ENCODE results near the gene AGBL1. TPM values are rescaled to one million over a fixed set of nuclear protein-coding genes. Genes with fewer than 3 reads are reported as not detected.

Gene AGBL1
- total RNA-seq, 3 donors from 2014 or later, result 0.10 to 0.32 TPM; not detected in 1

DNA sequence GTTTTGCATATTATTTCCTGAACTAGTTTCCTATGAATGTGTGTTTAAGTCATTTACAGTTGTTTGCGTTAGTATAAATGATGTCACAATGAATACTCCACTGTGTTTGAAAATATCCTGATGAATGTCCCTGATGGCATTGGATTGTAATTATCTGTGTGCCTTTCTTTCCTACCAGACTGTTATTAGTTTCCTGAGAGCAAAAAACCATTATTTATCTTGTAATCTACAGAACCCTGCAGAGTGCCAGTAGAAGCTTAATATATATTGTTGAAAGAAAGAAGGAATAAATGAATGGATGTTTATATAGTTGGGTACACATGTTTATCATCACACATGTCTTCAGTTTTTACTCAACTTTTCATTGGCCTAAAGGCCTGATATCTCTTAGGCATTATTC lies 312.6 kb downstream of the AGBL1 start:
- no peaks in the 10 kb centered on the region for H3K9me3 ChIP-seq
- DNase-seq (no peak), ATAC-seq (no peak)
- TF ChIP-seq CTCF (IDR thresholded peaks at IDR 0.05), result no peak
- no peaks in the 10 kb centered on the region for H3K36me3 ChIP-seq (ENCODE audit: low read depth)
- H3K4me1 ChIP-seq (ENCODE audit: low read depth), result no peaks in the 10 kb centered on the region
- intact Hi-C loops (cut with DNase I, micrococcal nuclease), result no loop called here
- no peak overlapping the region for H3K4me3 ChIP-seq

DNA sequence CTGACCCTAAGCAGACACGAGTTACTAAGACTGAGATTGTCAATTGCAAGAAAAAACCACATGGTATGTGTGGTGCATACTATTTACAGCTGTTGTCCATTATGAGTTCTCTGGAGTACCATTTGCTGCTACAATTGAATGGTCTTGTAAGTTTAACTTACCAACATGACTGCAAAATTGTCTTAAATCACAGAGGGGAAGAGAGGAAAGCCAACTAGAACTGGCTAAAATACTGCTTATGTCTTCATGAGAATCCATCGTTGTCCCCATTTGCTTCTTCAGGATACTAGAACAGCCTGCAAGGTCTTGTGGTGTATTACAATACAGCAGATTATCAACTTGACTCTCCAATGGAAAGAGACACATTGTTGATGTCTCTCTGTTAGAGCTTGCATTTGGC lies 313.2 kb downstream of the AGBL1 start:
- no peaks in the 10 kb centered on the region for H3K9me3 ChIP-seq
- ATAC-seq, result no peak
- no peaks in the 10 kb centered on the region for H3K36me3 ChIP-seq (ENCODE audit: low read depth)
- no peak for DNase-seq
- intact Hi-C loops (cut with DNase I, micrococcal nuclease), result no loop called here
- H3K4me1 ChIP-seq (ENCODE audit: low read depth), result no peaks in the 10 kb centered on the region
- no peak overlapping the region for H3K4me3 ChIP-seq
- no peak for TF ChIP-seq CTCF (IDR thresholded peaks at IDR 0.05)

DNA sequence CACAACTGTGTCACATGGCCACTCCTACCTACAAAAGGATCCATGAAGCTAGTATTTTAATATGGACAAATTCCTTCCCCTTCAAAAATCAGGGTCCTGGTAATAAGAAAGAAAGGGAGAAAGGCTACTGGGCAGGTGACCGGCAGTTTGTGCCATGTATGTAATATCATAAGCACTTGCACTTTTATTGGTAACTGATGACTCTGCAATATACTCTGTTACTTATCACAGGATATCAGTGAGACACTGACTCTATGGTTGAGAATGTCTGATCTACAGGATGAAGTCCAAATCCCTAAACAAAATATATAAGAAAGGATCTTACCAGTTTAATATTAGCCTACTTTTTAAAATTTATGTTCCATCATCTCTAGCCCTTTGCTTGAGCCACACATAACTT lies 315.2 kb downstream of the AGBL1 start:
- Histone ChIP-seq H3K4me3 (no peak overlapping the region), H3K4me1 (ENCODE audit: low read depth) (no peaks in the 10 kb centered on the region), H3K36me3 (ENCODE audit: low read depth) (no peaks in the 10 kb centered on the region), H3K9me3 (no peaks in the 10 kb centered on the region)
- ATAC-seq (no peak), DNase-seq (no peak)
- no peak for TF ChIP-seq CTCF (IDR thresholded peaks at IDR 0.05)
- intact Hi-C loops (cut with DNase I, micrococcal nuclease), result no loop called here

- DNase-seq (peak in 1 of 3 donors; percentile 5), ATAC-seq (no peak)
- Histone ChIP-seq H3K36me3 (ENCODE audit: low read depth) (no peaks in the 10 kb centered on the region), H3K4me3 (no peak overlapping the region), H3K4me1 (ENCODE audit: low read depth) (no peaks in the 10 kb centered on the region), H3K9me3 (no peaks in the 10 kb centered on the region)
- intact Hi-C loops (cut with DNase I, micrococcal nuclease), result no loop called here
- TF ChIP-seq CTCF (IDR thresholded peaks at IDR 0.05), result no peak
Observed at GRCh38 chr15:86399041-86399954, 319.6 kb downstream of the AGBL1 start.

DNA sequence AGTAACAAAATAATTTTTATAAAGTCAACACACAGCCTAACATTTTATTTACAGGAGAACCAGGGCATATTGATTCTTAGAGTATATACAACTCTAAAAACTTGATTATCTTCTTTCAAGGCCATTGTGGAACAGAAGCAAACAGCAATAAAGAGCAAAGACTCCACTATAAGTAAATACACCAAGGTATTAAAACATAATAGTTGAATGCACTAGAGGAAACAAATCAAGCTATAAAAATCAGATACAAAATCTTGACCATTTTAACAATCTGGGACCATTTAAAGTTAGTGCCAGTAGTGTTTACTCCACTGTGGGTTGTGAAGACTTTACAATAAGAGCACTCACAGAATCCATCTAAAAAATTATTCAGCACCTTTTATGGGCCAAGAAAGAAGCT lies 323.6 kb downstream of the AGBL1 start:
- Histone ChIP-seq H3K4me3 (no peak overlapping the region), H3K36me3 (ENCODE audit: low read depth) (no peaks in the 10 kb centered on the region), H3K9me3 (no peaks in the 10 kb centered on the region), H3K4me1 (ENCODE audit: low read depth) (no peaks in the 10 kb centered on the region)
- DNase-seq, result no peak
- intact Hi-C loops (cut with DNase I, micrococcal nuclease), result no loop called here
- ATAC-seq, result no peak
- TF ChIP-seq CTCF (IDR thresholded peaks at IDR 0.05), result no peak

All from mucosa of descending colon (tissue), 3 donors.